Ovary (tissue), 9 donors: ENCODE results near the gene RGS10. TPM values are rescaled to one million over a fixed set of nuclear protein-coding genes. Genes with fewer than 3 reads are reported as not detected.

Source experiments
- DNase-seq, 5 donors: peaks; one replicate each; pipeline ENCODE4 v3.0.0-alpha.2; 2019 to 2020
- H3K27ac ChIP-seq, 2 donors: fragments of 200-600 bp; one replicate each; pipeline versions ENCODE4 v1.5.1 to v1.8.0; 2019 to 2022
- H3K27me3 ChIP-seq: fragments of 200-600 bp; one replicate; pipeline ENCODE4 v1.8.0; 2022
- H3K36me3 ChIP-seq: fragments of 200-600 bp; sonication (generic); one replicate; pipeline ENCODE4 v1.5.1; 2019
- H3K4me1 ChIP-seq: one replicate; pipeline ENCODE4 v1.8.1; 2013; ENCODE audit warnings: mild to moderate bottlenecking, moderate library complexity; ENCODE audit not compliant: insufficient read depth
- H3K4me3 ChIP-seq: fragments of 200-600 bp; sonication (generic); one replicate; pipeline ENCODE4 v1.5.1; 2017
- H3K9me3 ChIP-seq, 2 donors: fragments of 200-600 bp in 1 of 2; sonication (generic) in 1 of 2; one replicate each; pipeline versions ENCODE4 v1.5.1 to v1.8.1; 2013 to 2019; ENCODE audit warnings: mild to moderate bottlenecking in 1 of 2, moderate library complexity in 1 of 2
- EP300 ChIP-seq: sonication (generic); formaldehyde crosslinking; IDR thresholded peaks from one replicate; pipeline ENCODE4 v1.6.1; 2017; ENCODE audit warnings: antibody characterized with exemption
- POLR2A ChIP-seq: fragments of 450-650 bp; IDR thresholded peaks from one replicate; pipeline ENCODE4 v1.6.1; 2017; ENCODE audit warnings: antibody characterized with exemption, mild to moderate bottlenecking, moderate library complexity
- whole genome bisulfite sequencing, 3 donors: extraction: QIAGEN DNeasy Blood & Tissue Kit in 1 of 3; methylation state at CpG; one replicate each; pipeline versions ENCODE4 v1.1.5 to v1.1.7; 2013 to 2017; 5-methylcytosine and 5-hydroxymethylcytosine counted together
- intact Hi-C, 4 donors: fragments of 100-400 bp; cut with DNase I; formaldehyde crosslinking; loops; one replicate each; pipeline versions ENCODE4 v1.11.0 to v1.15.1; 2022 to 2023
- polyA plus RNA-seq, 2 donors: library from polyadenylated mRNA; stranded (reverse); fragments of 200-250 nt in 1 of 2; fragments of 350-450 nt in 1 of 2; fragmentation: Illumina TruSeq in 1 of 2; extraction: RNeasy Lipid Tissue Mini Kit (QIAGEN cat#74804) in 1 of 2; gene quantifications; one replicate each; pipeline ENCODE4 v1.2.3, GENCODE V29; 2013 to 2014
- total RNA-seq, 7 donors: library from RNA; depleted of rRNA in 2 of 7; stranded (reverse); fragments of >200 nt in 2 of 7; fragmentation: NEBNext Ultra II Directional in 3 of 7; extraction: Animal tissue kit (Norgen Biotek cat#: 25700) in 3 of 7; gene quantifications; one replicate each; pipeline versions ENCODE4 v1.1.0 to v1.2.4, GENCODE V29; 2016 to 2023
- TF ChIP-seq, protein P1 (sequence below), 3 donors: fragments of 450-650 bp in 2 of 3; fragments of 200-600 bp in 1 of 3; IDR thresholded peaks; one replicate each; pipeline versions ENCODE4 v1.5.1 to v1.8.0; 2016 to 2022; ENCODE audit warnings: antibody characterized with exemption in 3 of 3, mild to moderate bottlenecking in 1 of 3
- donor health status: DM: no; HTN: no; CAD: no; lungs with moderate emphysema.
- donor health status: DM: no; HTN: no; CAD: no.
- donor health status: Bipolar disorder and iron deficiency.
- donor health status: DM: yes; HTN: yes; CAD: no.
- donor health status: DM: no; HTN: no; CAD: no.
- donor health status: DM: yes; HTN: yes; CAD: no.

The RGS10 gene
- total and polyA plus RNA-seq, 9 donors = 7.6 to 63.3 (median 20.4) TPM

DNA sequence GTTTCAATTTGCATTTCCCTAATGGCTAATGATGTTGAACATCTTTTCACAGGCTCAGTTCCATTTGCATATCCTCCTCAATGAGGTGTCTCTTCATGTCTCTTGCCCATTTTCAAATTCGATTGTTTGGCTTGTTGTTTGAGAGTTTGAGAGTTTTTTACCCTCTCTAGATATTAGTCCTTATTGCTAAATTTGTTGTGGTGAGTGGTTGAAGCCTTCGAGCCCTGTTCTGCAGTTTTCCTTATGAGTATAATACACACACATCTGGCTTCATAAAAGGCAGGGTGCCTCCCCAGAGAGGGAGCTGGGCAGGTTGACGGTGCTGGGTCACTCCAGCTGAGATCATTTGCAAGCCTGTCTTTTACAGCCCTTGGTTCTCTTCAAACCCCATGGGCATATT lies 65.1 kb downstream of the RGS10 start:
- intact Hi-C loops = no loop called here
- Histone ChIP-seq H3K4me1 (no peaks in the 10 kb centered on the region), H3K36me3 (no peaks in the 10 kb centered on the region), H3K27ac (no peak overlapping the region), H3K27me3 (no peaks in the 10 kb centered on the region), H3K4me3 (no peak overlapping the region), H3K9me3 (no peaks in the 10 kb centered on the region)
- DNase-seq = no peak
- TF ChIP-seq, protein P1, sequence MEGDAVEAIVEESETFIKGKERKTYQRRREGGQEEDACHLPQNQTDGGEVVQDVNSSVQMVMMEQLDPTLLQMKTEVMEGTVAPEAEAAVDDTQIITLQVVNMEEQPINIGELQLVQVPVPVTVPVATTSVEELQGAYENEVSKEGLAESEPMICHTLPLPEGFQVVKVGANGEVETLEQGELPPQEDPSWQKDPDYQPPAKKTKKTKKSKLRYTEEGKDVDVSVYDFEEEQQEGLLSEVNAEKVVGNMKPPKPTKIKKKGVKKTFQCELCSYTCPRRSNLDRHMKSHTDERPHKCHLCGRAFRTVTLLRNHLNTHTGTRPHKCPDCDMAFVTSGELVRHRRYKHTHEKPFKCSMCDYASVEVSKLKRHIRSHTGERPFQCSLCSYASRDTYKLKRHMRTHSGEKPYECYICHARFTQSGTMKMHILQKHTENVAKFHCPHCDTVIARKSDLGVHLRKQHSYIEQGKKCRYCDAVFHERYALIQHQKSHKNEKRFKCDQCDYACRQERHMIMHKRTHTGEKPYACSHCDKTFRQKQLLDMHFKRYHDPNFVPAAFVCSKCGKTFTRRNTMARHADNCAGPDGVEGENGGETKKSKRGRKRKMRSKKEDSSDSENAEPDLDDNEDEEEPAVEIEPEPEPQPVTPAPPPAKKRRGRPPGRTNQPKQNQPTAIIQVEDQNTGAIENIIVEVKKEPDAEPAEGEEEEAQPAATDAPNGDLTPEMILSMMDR (IDR thresholded peaks at IDR 0.05) = no peak
- TF ChIP-seq EP300 (no peak), POLR2A (no peak)
- 77 to 80% (median 78%) methylated on average over 3 of the region's 3 CpGs for WGBS, 3 donors

DNA sequence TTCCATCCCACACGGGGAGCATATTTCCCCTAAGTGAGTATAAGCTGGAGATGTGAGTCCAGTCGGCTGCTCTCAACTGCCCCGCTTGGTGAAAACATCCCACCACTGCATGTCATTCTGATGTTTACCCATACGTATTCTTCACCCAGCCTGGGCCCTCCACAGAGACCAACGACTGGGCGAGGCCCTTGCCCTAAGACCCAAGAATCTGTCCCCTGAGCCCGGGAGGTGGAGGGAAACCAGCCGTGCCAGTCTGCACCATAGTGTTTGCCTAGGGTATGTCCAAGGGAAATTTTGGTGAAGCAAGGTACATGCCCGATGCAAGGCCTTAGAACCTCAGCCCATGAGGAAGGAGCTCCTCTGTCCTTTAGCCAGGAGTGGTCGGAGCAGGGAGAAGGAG lies 67.9 kb downstream of the RGS10 start:
- Histone ChIP-seq H3K4me3 (no peak overlapping the region), H3K27ac (no peak overlapping the region), H3K27me3 (no peaks in the 10 kb centered on the region), H3K9me3 (no peaks in the 10 kb centered on the region), H3K36me3 (no peaks in the 10 kb centered on the region), H3K4me1 (no peaks in the 10 kb centered on the region)
- TF ChIP-seq POLR2A = no peak
- TF ChIP-seq, protein P1 (IDR thresholded peaks at IDR 0.05) = no peak
- no peak for TF ChIP-seq EP300
- intact Hi-C loops = no loop called here
- 87 to 90% (median 87%) methylated on average over 10 of the region's 10 CpGs for WGBS, 3 donors
- no peak for DNase-seq

DNA sequence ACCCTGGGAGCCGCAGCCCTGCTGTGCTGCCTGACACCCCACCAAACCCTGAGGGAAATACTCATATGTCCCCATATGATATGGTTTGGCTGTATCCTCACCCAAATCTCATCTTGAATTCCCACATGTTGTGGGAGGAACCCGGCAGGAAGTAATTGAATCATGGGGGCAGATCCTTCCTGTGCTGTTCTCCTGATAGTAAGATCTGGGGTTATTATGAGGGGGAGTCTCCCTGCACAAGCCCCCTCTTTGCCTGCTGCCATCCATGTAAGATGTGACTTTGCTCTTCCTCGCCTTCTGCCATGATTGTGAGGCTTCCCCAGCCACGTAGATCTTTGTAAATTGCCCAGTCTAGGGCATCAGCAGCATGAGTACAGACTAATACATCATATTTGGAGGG lies 68.7 kb downstream of the RGS10 start:
- TF ChIP-seq POLR2A (no peak), EP300 (no peak)
- TF ChIP-seq, protein P1 (IDR thresholded peaks at IDR 0.05) = no peak
- intact Hi-C loops = no loop called here
- no peak overlapping the region for H3K27ac ChIP-seq
- H3K4me3 ChIP-seq = no peak overlapping the region
- H3K27me3 ChIP-seq = no peaks in the 10 kb centered on the region
- H3K9me3 ChIP-seq = no peaks in the 10 kb centered on the region
- no peak for DNase-seq
- H3K4me1 ChIP-seq = no peaks in the 10 kb centered on the region
- no peaks in the 10 kb centered on the region for H3K36me3 ChIP-seq
- 89 to 92% (median 89%) methylated on average over 4 of the region's 4 CpGs for WGBS, 3 donors

DNA sequence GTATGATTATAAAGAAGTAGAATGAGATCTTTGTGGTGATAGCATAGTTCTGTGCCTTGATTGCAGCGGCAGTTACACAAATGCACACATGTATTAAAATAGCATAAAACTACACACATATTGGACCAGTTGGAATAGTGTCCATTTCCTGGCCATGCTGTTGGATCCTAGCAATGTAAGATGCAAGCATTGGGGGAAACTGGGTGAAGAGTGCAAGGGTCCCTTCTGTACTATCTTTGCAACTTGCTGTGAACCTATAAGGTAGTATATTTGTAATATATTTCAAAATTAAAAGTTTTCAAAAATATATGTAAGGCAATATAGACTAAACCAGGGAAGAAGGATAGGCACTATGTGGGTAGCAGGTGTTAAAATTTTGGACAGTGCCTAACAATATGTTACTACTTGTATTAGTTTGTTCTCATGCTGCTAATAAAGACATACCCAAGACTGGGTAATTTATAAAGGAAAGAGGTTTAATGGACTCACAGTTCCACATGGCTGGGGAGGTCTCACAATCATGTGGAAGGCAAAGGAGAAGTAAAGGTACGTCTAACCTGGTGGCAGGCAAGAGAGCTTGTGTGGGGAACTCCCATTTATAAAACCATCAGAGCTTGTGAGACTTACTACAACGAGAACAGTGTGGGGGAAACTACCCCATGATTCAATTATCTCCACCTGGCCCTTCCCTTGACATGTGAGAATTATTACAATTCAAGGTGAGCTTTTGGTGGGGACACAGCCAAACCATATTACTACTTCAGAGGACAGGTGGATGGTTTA lies 71.4 kb downstream of the RGS10 start:
- intact Hi-C loops = no loop called here
- no peak for DNase-seq
- 69 to 81% (median 71%) methylated on average over 3 of the region's 3 CpGs for WGBS, 3 donors
- Histone ChIP-seq H3K27me3 (no peaks in the 10 kb centered on the region), H3K4me1 (no peaks in the 10 kb centered on the region), H3K36me3 (no peaks in the 10 kb centered on the region), H3K27ac (no peak overlapping the region), H3K4me3 (no peak overlapping the region), H3K9me3 (no peaks in the 10 kb centered on the region)
- TF ChIP-seq POLR2A (no peak), EP300 (no peak)
- TF ChIP-seq, protein P1 (IDR thresholded peaks at IDR 0.05) = no peak
